Measurements from ENCODE around the gene PTTG1IP2. TPM values are rescaled to one million over a fixed set of nuclear protein-coding genes. Genes with fewer than 3 reads are reported as not detected.

Gene PTTG1IP2
- total RNA-seq, 2 donors from 2014 or later: not detected

DNA sequence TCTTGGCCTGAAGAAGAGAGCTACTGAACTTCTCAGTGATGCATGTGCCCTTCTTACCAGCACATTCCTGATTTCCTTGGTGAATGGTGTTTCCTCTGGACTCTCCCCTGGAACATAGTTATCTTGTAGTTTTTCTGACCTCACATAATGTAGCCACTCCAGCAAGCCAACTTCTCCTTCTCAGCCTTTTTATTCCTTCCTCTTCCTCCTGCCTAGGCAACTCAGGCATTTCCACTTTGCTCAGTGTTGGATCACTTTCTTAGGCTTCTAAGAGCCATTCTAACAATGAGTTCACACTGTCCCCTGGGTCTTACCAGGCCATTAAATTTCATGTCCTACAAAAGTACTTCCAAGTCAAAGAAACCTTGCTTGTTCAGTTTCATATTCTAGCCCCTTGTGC is 3.6 kb upstream of the PTTG1IP2 start:
- no peaks in the 10 kb centered on the region for H3K27me3 ChIP-seq (ENCODE audit: control insufficient read depth, insufficient read depth, low read length, poor library complexity, severe bottlenecking)

DNA sequence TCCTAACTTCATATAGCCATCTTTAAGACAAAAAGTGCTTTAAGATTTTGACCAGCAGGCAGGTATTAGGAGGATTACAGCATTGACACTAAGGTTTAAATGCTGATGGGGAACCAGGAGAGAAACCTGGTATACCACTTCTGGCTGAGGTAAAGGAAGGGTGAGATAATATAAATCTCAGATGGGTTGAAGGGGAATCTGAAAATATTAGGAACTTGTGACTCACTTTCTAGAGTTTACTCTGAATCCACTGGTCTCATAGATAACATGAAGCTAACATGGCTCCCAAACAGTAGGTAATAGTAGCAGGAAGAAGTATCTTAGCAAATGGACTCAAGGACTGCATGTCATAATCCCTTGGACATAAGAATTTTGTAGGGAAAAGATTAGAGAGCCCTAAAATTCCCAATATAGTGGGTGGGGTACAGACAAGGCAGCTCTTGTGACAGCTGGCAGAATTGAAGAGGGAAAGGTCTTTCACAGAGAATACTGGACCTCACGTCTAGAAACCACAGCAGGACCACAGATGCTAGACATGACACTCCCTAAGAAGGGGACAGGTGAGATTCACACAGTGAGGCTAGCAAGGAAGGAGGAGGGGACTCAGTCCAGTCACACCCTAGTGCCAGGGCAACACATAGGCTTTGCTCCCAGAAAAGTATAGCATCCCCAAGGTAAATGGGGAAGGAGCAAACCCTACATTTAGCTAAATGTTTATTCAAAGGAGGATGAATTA is 3.5 kb downstream of the PTTG1IP2 start:
- Mint-ChIP-seq H3K27me3 (ENCODE audit: insufficient read depth) (no peaks in the 10 kb centered on the region), H3K4me1 (no peaks in the 10 kb centered on the region), H3K36me3 (ENCODE audit: low read depth) (no peaks in the 10 kb centered on the region), H3K9me3 (no peaks in the 10 kb centered on the region), H3K27ac (no peak overlapping the region), H3K4me3 (no peak overlapping the region)
- H3K4me3 ChIP-seq (ENCODE audit: low read length): no peak overlapping the region
- no peak for DNase-seq
- no peaks in the 10 kb centered on the region for H3K36me3 ChIP-seq (ENCODE audit: control insufficient read depth, insufficient read depth, low read length)
- no peaks in the 10 kb centered on the region for H3K27me3 ChIP-seq (ENCODE audit: control insufficient read depth, insufficient read depth, low read length, poor library complexity, severe bottlenecking)
- H3K4me1 ChIP-seq (ENCODE audit: control insufficient read depth, insufficient read depth, low read length): no peaks in the 10 kb centered on the region
- H3K27ac ChIP-seq (ENCODE audit: low read depth, low read length): no peak overlapping the region
- H3K9me3 ChIP-seq (ENCODE audit: control insufficient read depth, low read length): no peaks in the 10 kb centered on the region
- no peak overlapping the region for H3K9ac ChIP-seq (ENCODE audit: extremely low read depth, low read length, poor library complexity, severe bottlenecking)
- TF ChIP-seq, protein P1, sequence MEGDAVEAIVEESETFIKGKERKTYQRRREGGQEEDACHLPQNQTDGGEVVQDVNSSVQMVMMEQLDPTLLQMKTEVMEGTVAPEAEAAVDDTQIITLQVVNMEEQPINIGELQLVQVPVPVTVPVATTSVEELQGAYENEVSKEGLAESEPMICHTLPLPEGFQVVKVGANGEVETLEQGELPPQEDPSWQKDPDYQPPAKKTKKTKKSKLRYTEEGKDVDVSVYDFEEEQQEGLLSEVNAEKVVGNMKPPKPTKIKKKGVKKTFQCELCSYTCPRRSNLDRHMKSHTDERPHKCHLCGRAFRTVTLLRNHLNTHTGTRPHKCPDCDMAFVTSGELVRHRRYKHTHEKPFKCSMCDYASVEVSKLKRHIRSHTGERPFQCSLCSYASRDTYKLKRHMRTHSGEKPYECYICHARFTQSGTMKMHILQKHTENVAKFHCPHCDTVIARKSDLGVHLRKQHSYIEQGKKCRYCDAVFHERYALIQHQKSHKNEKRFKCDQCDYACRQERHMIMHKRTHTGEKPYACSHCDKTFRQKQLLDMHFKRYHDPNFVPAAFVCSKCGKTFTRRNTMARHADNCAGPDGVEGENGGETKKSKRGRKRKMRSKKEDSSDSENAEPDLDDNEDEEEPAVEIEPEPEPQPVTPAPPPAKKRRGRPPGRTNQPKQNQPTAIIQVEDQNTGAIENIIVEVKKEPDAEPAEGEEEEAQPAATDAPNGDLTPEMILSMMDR (conservative IDR thresholded peaks at IDR 0.05): no peak
- WGBS, 2 experiments (ENCODE audit: insufficient coverage in 1 of 2, insufficient read length in 1 of 2): 80 to 88% methylated on average over 1 of the region's 1 CpG

More for the DNA sequence above, 3.6 kb upstream of the PTTG1IP2 start:
- Histone ChIP-seq H3K36me3 (ENCODE audit: control insufficient read depth, insufficient read depth, low read length) (no peaks in the 10 kb centered on the region), H3K4me1 (ENCODE audit: control insufficient read depth, insufficient read depth, low read length) (no peaks in the 10 kb centered on the region), H3K27ac (ENCODE audit: low read depth, low read length) (no peak overlapping the region), H3K4me3 (ENCODE audit: low read length) (no peak overlapping the region), H3K9me3 (ENCODE audit: control insufficient read depth, low read length) (peaks cover 25% of the 10 kb centered on the region), H3K9ac (ENCODE audit: extremely low read depth, low read length, poor library complexity, severe bottlenecking) (no peak overlapping the region)
- H3K4me3 Mint-ChIP-seq: no peak overlapping the region
- H3K4me1 Mint-ChIP-seq: no peaks in the 10 kb centered on the region
- no peak for DNase-seq
- no peak overlapping the region for H3K27ac Mint-ChIP-seq
- H3K36me3 Mint-ChIP-seq (ENCODE audit: low read depth): no peaks in the 10 kb centered on the region
- TF ChIP-seq, protein P1 (conservative IDR thresholded peaks at IDR 0.05): no peak
- peaks cover 32% of the 10 kb centered on the region for H3K9me3 Mint-ChIP-seq
- H3K27me3 Mint-ChIP-seq (ENCODE audit: insufficient read depth): no peaks in the 10 kb centered on the region

DNA sequence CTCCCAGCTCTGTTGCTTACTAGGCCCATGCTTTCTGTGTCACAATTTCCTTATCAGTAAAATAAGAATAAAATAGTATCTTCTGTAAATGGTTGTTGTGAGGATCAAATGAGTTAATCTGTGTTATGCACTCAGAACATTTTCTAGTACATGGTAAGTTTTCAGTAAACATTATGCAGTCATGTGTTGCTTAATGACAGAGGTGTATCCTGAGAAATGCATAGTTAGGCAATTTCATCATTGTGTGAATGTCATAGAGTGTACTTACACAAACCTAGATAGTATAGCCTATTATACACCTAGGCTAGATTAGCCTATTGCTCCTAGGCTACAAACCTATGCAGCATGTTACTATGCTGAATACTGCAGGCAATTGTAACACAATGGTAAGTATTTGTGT is 4.4 kb downstream of the PTTG1IP2 start:
- H3K27me3 Mint-ChIP-seq (ENCODE audit: insufficient read depth): no peaks in the 10 kb centered on the region
- no peak overlapping the region for H3K9ac ChIP-seq (ENCODE audit: extremely low read depth, low read length, poor library complexity, severe bottlenecking)
- H3K9me3 ChIP-seq (ENCODE audit: control insufficient read depth, low read length): no peaks in the 10 kb centered on the region

More for the DNA sequence above, 4.4 kb downstream of the PTTG1IP2 start:
- no peaks in the 10 kb centered on the region for H3K36me3 Mint-ChIP-seq (ENCODE audit: low read depth)
- no peak overlapping the region for H3K4me3 Mint-ChIP-seq
- DNase-seq: no peak
- no peaks in the 10 kb centered on the region for H3K9me3 Mint-ChIP-seq
- TF ChIP-seq, protein P1 (conservative IDR thresholded peaks at IDR 0.05): no peak
- no peak overlapping the region for H3K27ac Mint-ChIP-seq
- Histone ChIP-seq H3K4me1 (ENCODE audit: control insufficient read depth, insufficient read depth, low read length) (no peaks in the 10 kb centered on the region), H3K36me3 (ENCODE audit: control insufficient read depth, insufficient read depth, low read length) (no peaks in the 10 kb centered on the region), H3K27ac (ENCODE audit: low read depth, low read length) (no peak overlapping the region), H3K27me3 (ENCODE audit: control insufficient read depth, insufficient read depth, low read length, poor library complexity, severe bottlenecking) (no peaks in the 10 kb centered on the region), H3K4me3 (ENCODE audit: low read length) (no peak overlapping the region)
- no peaks in the 10 kb centered on the region for H3K4me1 Mint-ChIP-seq
